ENCODE measurements around the gene P2RX6. TPM values are rescaled to one million over a fixed set of nuclear protein-coding genes. Genes with fewer than 3 reads are reported as not detected.
"Not testable (repeated sequence)": the region's sequence is repeated elsewhere in the genome, so short reads cannot be mapped to it uniquely, and the experiment has no call there.

P2RX6 gene
- total and polyA plus RNA-seq, 2 experiments from 2014 or later = 3.3 to 8.0 TPM

GRCh38 chr22:21070690-21071615, 56.0 kb downstream of the P2RX6 start:
- WGBS (ENCODE audit: low lambda C conversion rate, missing lambda C conversion rate) = 94% methylated on average over 17 of the region's 17 CpGs
- no peaks in the 10 kb centered on the region for H3K9me2 ChIP-seq (replicated peaks; ENCODE audit: insufficient read depth)
- no peaks in the 10 kb centered on the region for H3K36me3 ChIP-seq (replicated peaks; ENCODE audit: insufficient read depth, low read depth)
- H2AFZ ChIP-seq = no peak overlapping the region
- no peak overlapping the region for H3K4me2 ChIP-seq
- H4K20me1 ChIP-seq (ENCODE audit: insufficient read depth, poor library complexity, severe bottlenecking) = no peaks in the 10 kb centered on the region
- H3K4me3 ChIP-seq = no peak overlapping the region
- H3K27ac ChIP-seq = no peak overlapping the region
- H3K27me3 ChIP-seq = no peaks in the 10 kb centered on the region
- H3K9me3 ChIP-seq (ENCODE audit: low read depth) = no peaks in the 10 kb centered on the region
- TF ChIP-seq CTCF (IDR thresholded peaks at IDR 0.05; ENCODE audit: poor library complexity) (no peak), EZH2phosphoT487 (IDR thresholded peaks at IDR 0.05; ENCODE audit: low read depth, severe bottlenecking, unreplicated experiment) (no peak), EZH2 (IDR thresholded peaks at IDR 0.05; ENCODE audit: borderline replicate concordance) (no peak)
- H3K4me1 ChIP-seq (ENCODE audit: insufficient read depth) = no peaks in the 10 kb centered on the region
- DNase-seq (ENCODE audit: low spot score) = no peak
- no peaks in the 10 kb centered on the region for H3K79me2 ChIP-seq

GRCh38 chr22:21071796-21072195, 56.8 kb downstream of the P2RX6 start:
- H2AFZ ChIP-seq; H3K4me2 ChIP-seq; H3K4me1 ChIP-seq (ENCODE audit: insufficient read depth); DNase-seq (ENCODE audit: low spot score); H3K9me2 ChIP-seq (replicated peaks; ENCODE audit: insufficient read depth); H3K27me3 ChIP-seq; H3K9me3 ChIP-seq (ENCODE audit: low read depth); H4K20me1 ChIP-seq (ENCODE audit: insufficient read depth, poor library complexity, severe bottlenecking); H3K27ac ChIP-seq; H3K4me3 ChIP-seq; H3K36me3 ChIP-seq (replicated peaks; ENCODE audit: insufficient read depth, low read depth); H3K79me2 ChIP-seq: not testable (repeated sequence)
- WGBS (ENCODE audit: low lambda C conversion rate, missing lambda C conversion rate) = 77% methylated on average over 8 of the region's 8 CpGs

- TF ChIP-seq CTCF (IDR thresholded peaks at IDR 0.05; ENCODE audit: poor library complexity) (no peak), EZH2phosphoT487 (IDR thresholded peaks at IDR 0.05; ENCODE audit: low read depth, severe bottlenecking, unreplicated experiment) (no peak), EZH2 (IDR thresholded peaks at IDR 0.05; ENCODE audit: borderline replicate concordance) (no peak)
These were observed 58.1 kb downstream of the P2RX6 start for GRCh38 chr22:21073023-21073422.

DNA sequence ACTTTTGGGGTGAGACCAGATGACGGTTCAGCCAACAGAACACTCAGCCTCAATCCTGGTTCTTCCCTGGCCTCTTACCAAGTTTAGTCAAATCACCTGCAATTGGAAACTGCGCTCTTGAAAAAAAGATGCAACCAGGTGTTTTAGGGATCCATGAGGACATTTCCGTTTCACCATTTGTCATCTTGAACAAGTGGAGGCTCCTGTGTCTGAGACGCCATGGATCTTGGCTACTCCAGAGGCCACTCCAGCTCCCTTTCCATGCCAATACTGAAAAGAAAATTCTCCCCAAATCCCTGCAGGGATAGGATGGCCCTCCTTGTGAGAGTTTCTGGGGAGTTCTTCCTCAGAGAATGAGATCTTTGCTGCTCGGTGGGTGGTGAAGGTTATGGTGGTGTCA, 58.5 kb downstream of the P2RX6 start:
- no peak for TF ChIP-seq EZH2 (IDR thresholded peaks at IDR 0.05; ENCODE audit: borderline replicate concordance)
- no peak for TF ChIP-seq EZH2phosphoT487 (IDR thresholded peaks at IDR 0.05; ENCODE audit: low read depth, severe bottlenecking, unreplicated experiment)
- no peak for TF ChIP-seq CTCF (IDR thresholded peaks at IDR 0.05; ENCODE audit: poor library complexity)
- Histone ChIP-seq H3K9me2 (replicated peaks; ENCODE audit: insufficient read depth) (no peaks in the 10 kb centered on the region), H2AFZ (no peak overlapping the region), H3K27ac (no peak overlapping the region), H3K4me1 (ENCODE audit: insufficient read depth) (no peaks in the 10 kb centered on the region), H3K79me2 (no peaks in the 10 kb centered on the region), H3K36me3 (replicated peaks; ENCODE audit: insufficient read depth, low read depth) (no peaks in the 10 kb centered on the region), H3K4me3 (no peak overlapping the region), H3K4me2 (no peak overlapping the region), H3K9me3 (ENCODE audit: low read depth) (no peaks in the 10 kb centered on the region), H4K20me1 (ENCODE audit: insufficient read depth, poor library complexity, severe bottlenecking) (no peaks in the 10 kb centered on the region), H3K27me3 (no peaks in the 10 kb centered on the region)
- WGBS (ENCODE audit: low lambda C conversion rate, missing lambda C conversion rate) = 93% methylated on average over 5 of the region's 5 CpGs
- DNase-seq (ENCODE audit: low spot score) = no peak

More at GRCh38 chr22:21073023-21073422, 58.1 kb downstream of the P2RX6 start:
- no peaks in the 10 kb centered on the region for H3K4me1 ChIP-seq (ENCODE audit: insufficient read depth)
- DNase-seq (ENCODE audit: low spot score) = no peak
- 88% methylated on average over 3 of the region's 3 CpGs for WGBS (ENCODE audit: low lambda C conversion rate, missing lambda C conversion rate)
- no peaks in the 10 kb centered on the region for H3K27me3 ChIP-seq
- H3K4me2 ChIP-seq = no peak overlapping the region
- no peaks in the 10 kb centered on the region for H3K36me3 ChIP-seq (replicated peaks; ENCODE audit: insufficient read depth, low read depth)
- H2AFZ ChIP-seq = no peak overlapping the region
- H3K9me2 ChIP-seq (replicated peaks; ENCODE audit: insufficient read depth) = no peaks in the 10 kb centered on the region
- no peak overlapping the region for H3K4me3 ChIP-seq
- H4K20me1 ChIP-seq (ENCODE audit: insufficient read depth, poor library complexity, severe bottlenecking) = no peaks in the 10 kb centered on the region
- no peak overlapping the region for H3K27ac ChIP-seq
- H3K9me3 ChIP-seq (ENCODE audit: low read depth) = no peaks in the 10 kb centered on the region
- no peaks in the 10 kb centered on the region for H3K79me2 ChIP-seq

All from hepatocyte (in vitro differentiated cells).